NB4 (cell line): ENCODE data around the gene ZNF18.

ENCODE experiments used
- TF ChIP-seq, protein P1 (sequence below): IDR thresholded peaks from 2 replicates; pipeline ENCODE4 v1.6.1; 2011; ENCODE audit warnings: low read depth, low read length
- TF ChIP-seq, protein P2 (sequence below): IDR thresholded peaks from one replicate; pipeline ENCODE4 v1.5.1; 2012; ENCODE audit warnings: low read depth, low read length

GRCh38 chr17:11940904-11941303 is 56.4 kb downstream of the ZNF18 start:
- TF ChIP-seq, protein P1, sequence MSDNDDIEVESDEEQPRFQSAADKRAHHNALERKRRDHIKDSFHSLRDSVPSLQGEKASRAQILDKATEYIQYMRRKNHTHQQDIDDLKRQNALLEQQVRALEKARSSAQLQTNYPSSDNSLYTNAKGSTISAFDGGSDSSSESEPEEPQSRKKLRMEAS, result no peak
- TF ChIP-seq, protein P2, sequence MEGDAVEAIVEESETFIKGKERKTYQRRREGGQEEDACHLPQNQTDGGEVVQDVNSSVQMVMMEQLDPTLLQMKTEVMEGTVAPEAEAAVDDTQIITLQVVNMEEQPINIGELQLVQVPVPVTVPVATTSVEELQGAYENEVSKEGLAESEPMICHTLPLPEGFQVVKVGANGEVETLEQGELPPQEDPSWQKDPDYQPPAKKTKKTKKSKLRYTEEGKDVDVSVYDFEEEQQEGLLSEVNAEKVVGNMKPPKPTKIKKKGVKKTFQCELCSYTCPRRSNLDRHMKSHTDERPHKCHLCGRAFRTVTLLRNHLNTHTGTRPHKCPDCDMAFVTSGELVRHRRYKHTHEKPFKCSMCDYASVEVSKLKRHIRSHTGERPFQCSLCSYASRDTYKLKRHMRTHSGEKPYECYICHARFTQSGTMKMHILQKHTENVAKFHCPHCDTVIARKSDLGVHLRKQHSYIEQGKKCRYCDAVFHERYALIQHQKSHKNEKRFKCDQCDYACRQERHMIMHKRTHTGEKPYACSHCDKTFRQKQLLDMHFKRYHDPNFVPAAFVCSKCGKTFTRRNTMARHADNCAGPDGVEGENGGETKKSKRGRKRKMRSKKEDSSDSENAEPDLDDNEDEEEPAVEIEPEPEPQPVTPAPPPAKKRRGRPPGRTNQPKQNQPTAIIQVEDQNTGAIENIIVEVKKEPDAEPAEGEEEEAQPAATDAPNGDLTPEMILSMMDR, result no peak
